ENCODE results near the gene C2orf72. TPM values are rescaled to one million over a fixed set of nuclear protein-coding genes. Genes with fewer than 3 reads are reported as not detected.
"Not testable (repeated sequence)": the region's sequence is repeated elsewhere in the genome, so short reads cannot be mapped to it uniquely, and the experiment has no call there.

C2orf72 gene
- total RNA-seq, 2 experiments from 2014 or later, result 2.3 to 2.4 TPM

- no peak overlapping the region for H3K4me3 Mint-ChIP-seq
- peaks cover 18% of the 10 kb centered on the region for H3K36me3 Mint-ChIP-seq
- no peaks in the 10 kb centered on the region for H3K27me3 Mint-ChIP-seq
- H3K4me1 Mint-ChIP-seq, result peaks cover 26% of the 10 kb centered on the region
- DNase-seq, result no peak
- H3K9me3 Mint-ChIP-seq, result no peaks in the 10 kb centered on the region
- H3K27ac Mint-ChIP-seq, result no peak overlapping the region
Observed at GRCh38 chr2:231062776-231063175, 25.5 kb downstream of the C2orf72 start.

GRCh38 chr2:231063347-231063746 lies 26.0 kb downstream of the C2orf72 start:
- no peak for DNase-seq
- Mint-ChIP-seq H3K36me3 (peaks cover 21% of the 10 kb centered on the region), H3K27ac (no peak overlapping the region), H3K4me3 (no peak overlapping the region), H3K9me3 (no peaks in the 10 kb centered on the region), H3K4me1 (peaks cover 20% of the 10 kb centered on the region), H3K27me3 (no peaks in the 10 kb centered on the region)

- H3K27ac Mint-ChIP-seq, result no peak overlapping the region
- no peaks in the 10 kb centered on the region for H3K27me3 Mint-ChIP-seq
- peaks cover 2% of the 10 kb centered on the region for H3K4me1 Mint-ChIP-seq
- H3K4me3 Mint-ChIP-seq, result no peak overlapping the region
- H3K36me3 Mint-ChIP-seq, result peaks cover 26% of the 10 kb centered on the region
- no peaks in the 10 kb centered on the region for H3K9me3 Mint-ChIP-seq
- DNase-seq, result no peak
Observed at GRCh38 chr2:231065966-231066365, 28.6 kb downstream of the C2orf72 start.

GRCh38 chr2:231067531-231067930 lies 30.2 kb downstream of the C2orf72 start:
- H3K27me3 Mint-ChIP-seq, DNase-seq, H3K9me3 Mint-ChIP-seq, H3K27ac Mint-ChIP-seq, H3K4me3 Mint-ChIP-seq, H3K4me1 Mint-ChIP-seq: not testable (repeated sequence)
- H3K36me3 Mint-ChIP-seq, result peaks cover 24% of the 10 kb centered on the region

GRCh38 chr2:231068525-231069222 lies 31.4 kb downstream of the C2orf72 start:
- no peak for DNase-seq
- Mint-ChIP-seq H3K9me3 (no peaks in the 10 kb centered on the region), H3K27me3 (no peaks in the 10 kb centered on the region), H3K36me3 (peaks cover 23% of the 10 kb centered on the region), H3K27ac (no peak overlapping the region), H3K4me1 (no peaks in the 10 kb centered on the region), H3K4me3 (no peak overlapping the region)

GRCh38 chr2:231069379-231070054 lies 32.2 kb downstream of the C2orf72 start:
- DNase-seq, result no peak
- no peaks in the 10 kb centered on the region for H3K9me3 Mint-ChIP-seq
- H3K36me3 Mint-ChIP-seq, result peaks cover 22% of the 10 kb centered on the region
- H3K4me1 Mint-ChIP-seq, result no peaks in the 10 kb centered on the region
- no peak overlapping the region for H3K27ac Mint-ChIP-seq
- no peak overlapping the region for H3K4me3 Mint-ChIP-seq
- no peaks in the 10 kb centered on the region for H3K27me3 Mint-ChIP-seq

DNA sequence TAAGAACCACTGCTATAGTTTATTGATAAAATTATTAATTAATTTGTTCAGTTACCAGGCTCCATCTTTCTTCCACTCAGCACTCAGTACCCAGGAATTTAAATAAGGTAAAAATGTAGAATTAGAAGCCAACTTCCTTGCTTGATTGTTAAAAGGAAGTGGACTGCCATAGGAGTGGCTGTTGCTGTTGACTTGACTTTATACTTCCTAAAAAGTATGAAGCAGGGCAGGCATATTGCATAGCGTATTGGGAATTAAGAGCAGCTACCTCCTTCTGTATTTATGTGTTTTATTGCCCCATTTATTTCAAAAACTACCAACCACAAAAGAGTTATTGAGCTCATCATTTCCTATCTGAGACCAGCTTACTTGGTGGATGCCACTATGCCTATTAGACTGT lies 47.2 kb downstream of the C2orf72 start:
- DNase-seq, result no peak
- Mint-ChIP-seq H3K9me3 (no peaks in the 10 kb centered on the region), H3K4me1 (no peaks in the 10 kb centered on the region), H3K27ac (no peak overlapping the region), H3K27me3 (no peaks in the 10 kb centered on the region), H3K4me3 (no peak overlapping the region), H3K36me3 (peaks cover 30% of the 10 kb centered on the region)

DNA sequence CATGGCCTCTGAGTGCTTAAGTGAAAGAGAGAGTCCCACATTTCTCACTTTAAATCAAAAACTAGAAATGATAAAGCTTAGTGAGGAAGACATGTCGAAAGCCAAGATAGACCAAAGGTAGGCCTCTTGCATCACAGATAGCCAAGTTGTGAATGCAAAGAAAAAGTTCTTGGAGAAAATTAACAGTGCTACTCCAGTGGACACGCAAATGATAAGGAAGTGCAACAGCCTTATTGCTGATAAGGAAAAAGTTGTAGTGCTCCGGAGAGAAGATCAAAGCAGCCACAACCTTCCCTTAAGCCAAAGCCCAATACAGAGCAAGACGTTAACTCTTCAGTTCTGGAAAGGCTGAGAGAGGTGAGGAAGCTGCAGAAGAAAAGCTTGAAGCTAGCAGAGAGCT lies 51.4 kb downstream of the C2orf72 start:
- Mint-ChIP-seq H3K36me3 (peaks cover 45% of the 10 kb centered on the region), H3K9me3 (no peaks in the 10 kb centered on the region), H3K27ac (no peak overlapping the region), H3K27me3 (no peaks in the 10 kb centered on the region), H3K4me1 (no peaks in the 10 kb centered on the region), H3K4me3 (no peak overlapping the region)
- no peak for DNase-seq

GRCh38 chr2:231093933-231094332 lies 56.6 kb downstream of the C2orf72 start:
- no peak for DNase-seq
- no peak overlapping the region for H3K4me3 Mint-ChIP-seq
- H3K36me3 Mint-ChIP-seq, result peaks cover 82% of the 10 kb centered on the region
- H3K4me1 Mint-ChIP-seq, result no peaks in the 10 kb centered on the region
- H3K27me3 Mint-ChIP-seq, result no peaks in the 10 kb centered on the region
- no peak overlapping the region for H3K27ac Mint-ChIP-seq
- peaks cover 20% of the 10 kb centered on the region for H3K9me3 Mint-ChIP-seq

GRCh38 chr2:231094736-231095346 lies 57.5 kb downstream of the C2orf72 start:
- Mint-ChIP-seq H3K4me3 (no peak overlapping the region), H3K27me3 (no peaks in the 10 kb centered on the region), H3K4me1 (no peaks in the 10 kb centered on the region), H3K36me3 (peaks cover 89% of the 10 kb centered on the region), H3K9me3 (peaks cover 24% of the 10 kb centered on the region), H3K27ac (no peak overlapping the region)
- DNase-seq, result no peak

Other genes starting within 250 kb of the C2orf72 start
- 10 to 100 TPM; 69.9 to 73.6 TPM for gene ITM2C, start 172.6 kb upstream of the C2orf72 start, total RNA-seq
- gene GPR55, start 112.3 kb upstream of the C2orf72 start, total RNA-seq, result 10 to 100 TPM; 18.8 to 20.4 TPM
- not detected for gene SPATA3, start 41.4 kb upstream of the C2orf72 start, total RNA-seq
- 100 to 1,000 TPM; 141 to 143 TPM for gene PSMD1, start 19.3 kb downstream of the C2orf72 start, total RNA-seq
- gene HTR2B, start 87.5 kb downstream of the C2orf72 start, total RNA-seq, result not detected
- 1 to 10 TPM; 3.9 to 5.1 TPM for gene ARMC9, start 161.1 kb downstream of the C2orf72 start, total RNA-seq